H9 (cell line): ENCODE data around the gene TMOD1. TPM values are rescaled to one million over a fixed set of nuclear protein-coding genes. Genes with fewer than 3 reads are reported as not detected.

ENCODE experiments used
- DNase-seq: peaks from one replicate; pipeline ENCODE4 v3.0.0-alpha.2; 2017
- H2AFZ ChIP-seq: one replicate; pipeline ENCODE4 v1.6.1; 2013; ENCODE audit warnings: mild to moderate bottlenecking, low read length, control low read depth, moderate library complexity
- H2AK5ac ChIP-seq: 2 replicates; pipeline ENCODE4 v1.6.1; 2013; ENCODE audit warnings: low read length, control low read depth, mixed read lengths; ENCODE audit not compliant: insufficient read length
- H2BK120ac ChIP-seq: one replicate; pipeline ENCODE4 v1.6.1; 2013; ENCODE audit warnings: low read depth, mild to moderate bottlenecking, low read length, control low read depth, inconsistent platforms; ENCODE audit not compliant: poor library complexity, severe bottlenecking
- H2BK12ac ChIP-seq: 2 replicates; pipeline ENCODE4 v1.6.1; 2013; ENCODE audit warnings: low read length, control low read depth, mixed read lengths, low read depth; ENCODE audit not compliant: insufficient read length
- H2BK15ac ChIP-seq: 2 replicates; pipeline ENCODE4 v1.6.1; 2013; ENCODE audit warnings: low read depth, low read length, control low read depth
- H2BK20ac ChIP-seq: one replicate; pipeline ENCODE4 v1.6.1; 2013; ENCODE audit warnings: low read depth, mild to moderate bottlenecking, low read length, control low read depth, inconsistent platforms; ENCODE audit not compliant: poor library complexity, severe bottlenecking
- H2BK5ac ChIP-seq: 2 replicates; pipeline ENCODE4 v1.6.1; 2013; ENCODE audit warnings: low read length, control low read depth, mixed read lengths; ENCODE audit not compliant: insufficient read length
- H3K14ac ChIP-seq: 2 replicates; pipeline ENCODE4 v1.6.1; 2013; ENCODE audit warnings: low read length, control low read depth; ENCODE audit not compliant: insufficient read depth
- H3K18ac ChIP-seq: 2 replicates; pipeline ENCODE4 v1.6.1; 2013; ENCODE audit warnings: low read depth, mild to moderate bottlenecking, mixed read lengths, low read length, control low read depth; ENCODE audit not compliant: insufficient read length
- H3K23ac ChIP-seq: 2 replicates; pipeline ENCODE4 v1.6.1; 2013; ENCODE audit warnings: low read length, control low read depth, mixed read lengths, low read depth; ENCODE audit not compliant: insufficient read length
- H3K23me2 ChIP-seq: 2 replicates; pipeline ENCODE4 v1.6.1; 2013; ENCODE audit warnings: low read depth, mild to moderate bottlenecking, mixed read lengths, low read length, control low read depth; ENCODE audit not compliant: insufficient read length, poor library complexity, severe bottlenecking
- H3K27ac ChIP-seq: 2 replicates; pipeline ENCODE4 v1.5.1; 2013; ENCODE audit warnings: low read length, control low read depth, mixed read lengths, low read depth; ENCODE audit not compliant: insufficient read length
- H3K27me3 ChIP-seq: 2 replicates; pipeline ENCODE4 v1.6.1; 2013; ENCODE audit warnings: low read length, control low read depth, inconsistent platforms; ENCODE audit not compliant: insufficient read depth
- H3K4ac ChIP-seq: 2 replicates; pipeline ENCODE4 v1.6.1; 2013; ENCODE audit warnings: low read depth, mild to moderate bottlenecking, control low read depth, inconsistent platforms, low read length, moderate library complexity
- H3K4me1 ChIP-seq: 2 replicates; pipeline ENCODE4 v1.6.1; 2013; ENCODE audit warnings: low read length, control low read depth, inconsistent platforms; ENCODE audit not compliant: insufficient read depth
- H3K4me2 ChIP-seq: 2 replicates; pipeline ENCODE4 v1.6.1; 2013; ENCODE audit warnings: low read length, control low read depth, mixed read lengths; ENCODE audit not compliant: insufficient read length, insufficient read depth
- H3K56ac ChIP-seq: 2 replicates; pipeline ENCODE4 v1.6.1; 2013; ENCODE audit warnings: low read depth, mild to moderate bottlenecking, mixed read lengths, low read length, control low read depth; ENCODE audit not compliant: insufficient read length
- H3K79me1 ChIP-seq: 2 replicates; pipeline ENCODE4 v1.6.1; 2013; ENCODE audit warnings: low read depth, mild to moderate bottlenecking, moderate library complexity, low read length, control low read depth, inconsistent platforms; ENCODE audit not compliant: insufficient read depth, poor library complexity, severe bottlenecking
- H3K79me2 ChIP-seq: 2 replicates; pipeline ENCODE4 v1.6.1; 2013; ENCODE audit warnings: low read length, control low read depth, inconsistent platforms; ENCODE audit not compliant: insufficient read depth
- H3K9ac ChIP-seq: 2 replicates; pipeline ENCODE4 v1.6.1; 2013; ENCODE audit warnings: low read length, control low read depth, mixed read lengths; ENCODE audit not compliant: insufficient read length; ENCODE audit errors: extremely low read depth
- H3K9me3 ChIP-seq: one replicate; pipeline ENCODE4 v1.6.1; 2013; ENCODE audit warnings: low read depth, low read length, inconsistent platforms; ENCODE audit not compliant: control insufficient read depth
- H3T11ph ChIP-seq: one replicate; pipeline ENCODE4 v1.6.1; 2013; ENCODE audit warnings: mild to moderate bottlenecking, low read length, control low read depth, inconsistent platforms
- H4K20me1 ChIP-seq: one replicate; pipeline ENCODE4 v1.6.1; 2013; ENCODE audit not compliant: control insufficient read depth, insufficient read length, insufficient read depth
- H4K5ac ChIP-seq: 2 replicates; pipeline ENCODE4 v1.6.1; 2013; ENCODE audit warnings: low read depth, mild to moderate bottlenecking, mixed read lengths, low read length, control low read depth; ENCODE audit not compliant: insufficient read length
- H4K8ac ChIP-seq: replicated peaks from 2 replicates; pipeline ENCODE4 v1.6.1; 2013; ENCODE audit warnings: low read length, control low read depth, mixed read lengths, low read depth; ENCODE audit not compliant: insufficient read length
- H4K91ac ChIP-seq: 2 replicates; pipeline ENCODE4 v1.6.1; 2013; ENCODE audit warnings: low read depth, mild to moderate bottlenecking, moderate library complexity, mixed read lengths, low read length, control low read depth; ENCODE audit not compliant: insufficient read length
- H3K27ac Mint-ChIP-seq, 3 experiments: 2 replicates in 2 of 3; 3 replicates in 1 of 3; pipeline ENCODE4 v1.8.0; 2020 to 2021; ENCODE audit warnings: mixed read lengths in 3 of 3, mild to moderate bottlenecking in 1 of 3, moderate library complexity in 1 of 3
- H3K27me3 Mint-ChIP-seq: 2 replicates; pipeline ENCODE4 v1.8.0; 2021; ENCODE audit warnings: low read depth, mild to moderate bottlenecking, moderate library complexity, mixed read lengths
- H3K36me3 Mint-ChIP-seq, 3 experiments: 2 replicates in 2 of 3; 3 replicates in 1 of 3; pipeline ENCODE4 v1.8.0; 2020 to 2021; ENCODE audit warnings: low read depth in 3 of 3, mixed read lengths in 3 of 3; ENCODE audit not compliant: insufficient read depth in 1 of 3
- H3K4me1 Mint-ChIP-seq, 2 experiments: 2 replicates each; pipeline ENCODE4 v1.8.0; 2020; ENCODE audit warnings: mixed read lengths in 2 of 2
- H3K4me3 Mint-ChIP-seq, 2 experiments: 2 replicates in 1 of 2; 3 replicates in 1 of 2; pipeline ENCODE4 v1.8.0; 2020 to 2021; ENCODE audit warnings: mild to moderate bottlenecking in 2 of 2, mixed read lengths in 2 of 2, moderate library complexity in 1 of 2
- H3K9me3 Mint-ChIP-seq, 2 experiments: 2 replicates in 1 of 2; 3 replicates in 1 of 2; pipeline ENCODE4 v1.8.0; 2020; ENCODE audit warnings: mild to moderate bottlenecking in 2 of 2, mixed read lengths in 2 of 2, moderate library complexity in 1 of 2
- WGBS: extraction: QIAGEN DNeasy Blood & Tissue Kit; methylation state at CpG from one replicate; pipeline ENCODE4 v1.1.7; 2013; ENCODE audit warnings: missing lambda C conversion rate, low lambda C conversion rate, mixed read lengths; ENCODE audit not compliant: insufficient read length; ENCODE audit errors: extremely low coverage; 5-methylcytosine and 5-hydroxymethylcytosine counted together
- total RNA-seq: library from RNA; stranded (reverse); gene quantifications from 2 replicates; pipeline ENCODE4 v1.2.1, GENCODE V29; 2021
- TF ChIP-seq, protein P1 (sequence below): fragments of 200-600 bp; sonication (generic); conservative IDR thresholded peaks from 3 replicates; pipeline ENCODE4 v1.8.0; 2021; ENCODE audit warnings: antibody characterized with exemption, mild to moderate bottlenecking

Gene TMOD1
- total RNA-seq, 1 experiment from 2014 or later = 0.98 TPM

DNA sequence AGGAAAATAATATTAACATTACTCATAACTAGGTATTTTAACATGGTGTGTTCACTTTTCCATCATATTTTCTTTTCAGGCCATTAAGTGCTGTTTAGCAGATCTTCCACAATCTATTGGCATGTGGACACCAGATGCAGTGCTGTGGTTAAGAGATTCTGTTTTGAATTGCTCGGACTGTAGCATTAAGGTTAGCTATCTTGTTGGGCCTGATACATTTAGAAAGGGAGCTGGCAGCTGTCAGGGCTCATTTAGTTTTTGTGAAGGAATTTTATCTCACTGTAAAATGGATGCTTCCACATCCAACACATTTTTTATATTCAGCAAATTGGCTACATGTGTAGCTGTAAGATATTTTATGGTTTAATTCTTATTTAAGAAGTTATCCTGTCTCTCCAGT is 20.7 kb upstream of the TMOD1 start:
- TF ChIP-seq, protein P1, sequence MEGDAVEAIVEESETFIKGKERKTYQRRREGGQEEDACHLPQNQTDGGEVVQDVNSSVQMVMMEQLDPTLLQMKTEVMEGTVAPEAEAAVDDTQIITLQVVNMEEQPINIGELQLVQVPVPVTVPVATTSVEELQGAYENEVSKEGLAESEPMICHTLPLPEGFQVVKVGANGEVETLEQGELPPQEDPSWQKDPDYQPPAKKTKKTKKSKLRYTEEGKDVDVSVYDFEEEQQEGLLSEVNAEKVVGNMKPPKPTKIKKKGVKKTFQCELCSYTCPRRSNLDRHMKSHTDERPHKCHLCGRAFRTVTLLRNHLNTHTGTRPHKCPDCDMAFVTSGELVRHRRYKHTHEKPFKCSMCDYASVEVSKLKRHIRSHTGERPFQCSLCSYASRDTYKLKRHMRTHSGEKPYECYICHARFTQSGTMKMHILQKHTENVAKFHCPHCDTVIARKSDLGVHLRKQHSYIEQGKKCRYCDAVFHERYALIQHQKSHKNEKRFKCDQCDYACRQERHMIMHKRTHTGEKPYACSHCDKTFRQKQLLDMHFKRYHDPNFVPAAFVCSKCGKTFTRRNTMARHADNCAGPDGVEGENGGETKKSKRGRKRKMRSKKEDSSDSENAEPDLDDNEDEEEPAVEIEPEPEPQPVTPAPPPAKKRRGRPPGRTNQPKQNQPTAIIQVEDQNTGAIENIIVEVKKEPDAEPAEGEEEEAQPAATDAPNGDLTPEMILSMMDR = no peak
- DNase-seq = no peak
- no peaks in the 10 kb centered on the region for H4K20me1 ChIP-seq
- H3K4me1 ChIP-seq = no peaks in the 10 kb centered on the region
- no peak overlapping the region for H3K4ac ChIP-seq
- Mint-ChIP-seq H3K27ac (no peak overlapping the region), H3K27me3 (no peaks in the 10 kb centered on the region), H3K36me3 (0 out of 7 replicates have a peak, but pooled peaks cover 0 to 5% (median 0%) of the 10 kb centered on the region in 3 experiments), H3K4me3 (no peak overlapping the region), H3K4me1 (peaks cover 0 to 4% of the 10 kb centered on the region in 2 experiments; a peak in 1 of 4 replicates), H3K9me3 (no peaks in the 10 kb centered on the region)
- H2BK5ac ChIP-seq = no peak overlapping the region
- WGBS = no CpG with 5 or more reads among the region's 1 CpG
- no peak overlapping the region for H3K56ac ChIP-seq
- H3K27me3 ChIP-seq = no peaks in the 10 kb centered on the region
- no peaks in the 10 kb centered on the region for H3K79me2 ChIP-seq
- H3K23ac ChIP-seq = no peak overlapping the region
- H3K9me3 ChIP-seq = no peaks in the 10 kb centered on the region
- no peak overlapping the region for H4K5ac ChIP-seq
- no peak overlapping the region for H2AFZ ChIP-seq
- no peak overlapping the region for H4K8ac ChIP-seq
- H3K27ac ChIP-seq = no peak overlapping the region
- H3K18ac ChIP-seq = no peak overlapping the region
- H2BK120ac ChIP-seq = no peak overlapping the region
- H2AK5ac ChIP-seq = no peak overlapping the region
- no peak overlapping the region for H2BK20ac ChIP-seq
- H3K14ac ChIP-seq = no peak overlapping the region
- no peak overlapping the region for H3K9ac ChIP-seq
- no peak overlapping the region for H2BK15ac ChIP-seq
- H3K4me2 ChIP-seq = no peak overlapping the region
- H2BK12ac ChIP-seq = no peak overlapping the region
- no peak overlapping the region for H4K91ac ChIP-seq
- no peak overlapping the region for H3T11ph ChIP-seq
- no peaks in the 10 kb centered on the region for H3K23me2 ChIP-seq
- H3K79me1 ChIP-seq = no peaks in the 10 kb centered on the region
